Heart right ventricle (tissue), 16 donors: ENCODE measurements around the gene ULK4. TPM values are rescaled to one million over a fixed set of nuclear protein-coding genes. Genes with fewer than 3 reads are reported as not detected.

ENCODE experiments used
- ATAC-seq, 8 donors: fragments of 200-7000 bp; cut with Tn5 transposase; one replicate each; pipeline ENCODE4 v1.9.1; 2020; ENCODE audit warnings: mild to moderate bottlenecking in 8 of 8, moderate library complexity in 8 of 8, moderate number of reproducible peaks in 1 of 8
- DNase-seq, 2 donors: peaks; one replicate each; pipeline ENCODE4 v3.0.0-alpha.2; 2020
- H3K27ac ChIP-seq, 10 donors: fragments of 200-600 bp; sonication (generic) in 2 of 10; one replicate each; pipeline versions ENCODE4 v1.5.0 to v1.8.0; 2020 to 2022; ENCODE audit warnings: mild to moderate bottlenecking in 3 of 10
- H3K27me3 ChIP-seq, 7 donors: fragments of 200-600 bp; one replicate each; pipeline ENCODE4 v1.8.0; 2021 to 2022; ENCODE audit warnings: mild to moderate bottlenecking in 2 of 7
- H3K36me3 ChIP-seq, 9 donors: fragments of 200-600 bp; sonication (generic) in 1 of 9; one replicate each; pipeline versions ENCODE4 v1.5.0 to v1.8.0; 2020 to 2022; ENCODE audit warnings: mild to moderate bottlenecking in 2 of 9
- H3K4me1 ChIP-seq, 9 donors: fragments of 200-600 bp; sonication (generic) in 1 of 9; one replicate each; pipeline versions ENCODE4 v1.5.0 to v1.8.0; 2020 to 2022; ENCODE audit warnings: mild to moderate bottlenecking in 4 of 9
- H3K4me3 ChIP-seq, 10 donors: fragments of 200-600 bp; sonication (generic) in 2 of 10; one replicate each; pipeline versions ENCODE4 v1.5.0 to v1.8.0; 2020 to 2022; ENCODE audit warnings: mild to moderate bottlenecking in 7 of 10, moderate library complexity in 2 of 10
- H3K9me3 ChIP-seq, 11 donors: fragments of 200-600 bp in 10 of 11; sonication (generic) in 2 of 11; one replicate each; pipeline versions ENCODE4 v1.5.0 to v1.8.0; 2013 to 2022; ENCODE audit warnings: mild to moderate bottlenecking in 2 of 11, control low read depth in 1 of 11, moderate library complexity in 1 of 11
- WGBS, 2 donors: extraction: QIAGEN DNeasy Blood & Tissue Kit; methylation state at CpG; one replicate each; pipeline ENCODE4 v1.1.7; 2013; ENCODE audit warnings: inconsistent platforms in 1 of 2; 5-methylcytosine and 5-hydroxymethylcytosine counted together
- intact Hi-C, 10 donors: fragments of 100-400 bp; cut with DNase I; formaldehyde crosslinking; loops; one replicate each; pipeline versions ENCODE4 v1.11.1 to v1.14.2; 2022
- polyA plus RNA-seq, 2 donors: library from polyadenylated mRNA; stranded (reverse); fragments of 200-250 nt; gene quantifications; one replicate each; pipeline ENCODE4 v1.2.3, GENCODE V29; 2013
- total RNA-seq, 10 donors: library from RNA; stranded (reverse); fragmentation: NEBNext Ultra II Directional in 3 of 10; extraction: Animal tissue kit (Norgen Biotek cat#: 25700) in 3 of 10; gene quantifications; one replicate each; pipeline versions ENCODE4 v1.2.1 to v1.2.4, GENCODE V29; 2021 to 2023
- TF ChIP-seq, protein P1 (sequence below), 9 donors: fragments of 200-600 bp; sonication (generic) in 2 of 9; IDR thresholded peaks; one replicate each; pipeline versions ENCODE4 v1.5.0 to v1.8.0; 2021 to 2022; ENCODE audit warnings: antibody characterized with exemption in 9 of 9, mild to moderate bottlenecking in 5 of 9, moderate library complexity in 1 of 9
- donor health status: Arrhythmogenic right ventricular cardiomyopathy.
- donor health status: ischemic (EF 13 %, LVEDD 7.1; RV severe dilation, severe dysfunction).
- donor health status: healthy with polysubstance abuse.
- donor health status: DM: no; HTN: yes; CAD: no.
- donor health status: DM: no; HTN: no; CAD: no.
- donor health status: ischemic (EF 25% LVEDD 6.9; RV normal size, moderate dysfunction).
- donor health status: ischemic (EF 25% LVEDD 5.7; RV mildly dilated, moderate dysfunction).
- donor health status: healthy.
- donor health status: DM: yes; HTN: yes; CAD: no.
- donor health status: Ischemic cardiomyopathy.
- donor health status: ischemic (EF 35%, LVEDD 5.7; RV mildly dilated, moderate dysfunction).
- donor health status: nonischemic (EF 11% LVEDD 7.7; RV severe dilation, severe dysfunction).
- donor health status: DM: yes; HTN: yes; CAD: no.
- donor health status: PGD.
- donor health status: ischemic (EF 29% LVEDD 5.4; RV normal size, mild dysfunction).
- donor health status: nonischemic (EF 23%, LVEDD 6.1; RV moderate dilation, normal function).

The ULK4 gene
- total and polyA plus RNA-seq, 12 donors, result 1.4 to 11.4 (median 2.6) TPM

DNA sequence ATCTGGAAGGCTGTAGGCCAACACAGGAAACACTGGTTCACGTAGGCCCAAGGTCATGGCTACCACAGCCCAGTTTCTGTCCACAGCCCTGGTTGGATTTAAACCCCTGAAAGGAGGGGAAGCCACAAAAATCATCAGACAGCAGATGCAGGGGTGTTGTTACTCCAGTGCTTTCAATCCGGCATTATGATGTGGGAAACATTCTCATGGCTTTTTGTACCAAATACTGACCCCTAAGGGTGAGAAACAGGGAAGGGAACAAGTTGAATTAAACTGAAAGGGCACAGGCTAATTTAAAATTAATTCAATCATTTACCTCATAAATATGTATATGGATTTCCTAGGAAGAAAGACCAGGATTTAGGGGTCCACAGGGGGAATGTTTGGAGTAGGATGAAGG, 387.0 kb downstream of the ULK4 start:
- peak overlapping the region in 1 of 10 donors; percentile 48 for H3K27ac ChIP-seq

DNA sequence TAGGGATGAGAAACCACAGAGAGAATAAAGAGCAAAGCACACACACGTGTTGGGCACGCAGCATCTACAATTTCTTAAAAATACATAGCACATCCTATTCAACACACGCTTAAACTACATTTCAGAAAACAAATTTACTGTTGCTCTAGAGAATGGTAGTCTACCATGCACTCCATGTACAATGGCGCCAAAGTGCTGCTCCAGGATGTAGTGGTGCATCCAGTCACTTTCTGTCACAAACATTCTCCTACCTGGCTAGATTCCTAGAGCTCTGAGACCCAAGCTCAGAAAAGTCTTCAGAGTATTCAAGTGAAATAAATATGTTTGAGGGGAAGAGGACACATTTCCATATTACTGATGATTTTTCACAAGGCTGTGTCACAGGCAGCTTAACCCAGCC, 388.3 kb downstream of the ULK4 start:
- no peak for ATAC-seq
- Histone ChIP-seq H3K27me3 (no peaks in the 10 kb centered on the region), H3K27ac (no peak overlapping the region), H3K9me3 (no peaks in the 10 kb centered on the region), H3K4me3 (no peak overlapping the region), H3K36me3 (no peaks in the 10 kb centered on the region), H3K4me1 (peaks cover 0 to 24% (median 8%) of the 10 kb centered on the region in 9 donors)
- WGBS, 2 donors, result 97 to 99% methylated on average over 4 of the region's 4 CpGs
- DNase-seq, result no peak
- intact Hi-C loops, result loop anchor here in 1 of 10 donors (10.0 kb wide), 1 partner anchor 989 kb away; no protein-coding TSS in a partner anchor
- TF ChIP-seq, protein P1, sequence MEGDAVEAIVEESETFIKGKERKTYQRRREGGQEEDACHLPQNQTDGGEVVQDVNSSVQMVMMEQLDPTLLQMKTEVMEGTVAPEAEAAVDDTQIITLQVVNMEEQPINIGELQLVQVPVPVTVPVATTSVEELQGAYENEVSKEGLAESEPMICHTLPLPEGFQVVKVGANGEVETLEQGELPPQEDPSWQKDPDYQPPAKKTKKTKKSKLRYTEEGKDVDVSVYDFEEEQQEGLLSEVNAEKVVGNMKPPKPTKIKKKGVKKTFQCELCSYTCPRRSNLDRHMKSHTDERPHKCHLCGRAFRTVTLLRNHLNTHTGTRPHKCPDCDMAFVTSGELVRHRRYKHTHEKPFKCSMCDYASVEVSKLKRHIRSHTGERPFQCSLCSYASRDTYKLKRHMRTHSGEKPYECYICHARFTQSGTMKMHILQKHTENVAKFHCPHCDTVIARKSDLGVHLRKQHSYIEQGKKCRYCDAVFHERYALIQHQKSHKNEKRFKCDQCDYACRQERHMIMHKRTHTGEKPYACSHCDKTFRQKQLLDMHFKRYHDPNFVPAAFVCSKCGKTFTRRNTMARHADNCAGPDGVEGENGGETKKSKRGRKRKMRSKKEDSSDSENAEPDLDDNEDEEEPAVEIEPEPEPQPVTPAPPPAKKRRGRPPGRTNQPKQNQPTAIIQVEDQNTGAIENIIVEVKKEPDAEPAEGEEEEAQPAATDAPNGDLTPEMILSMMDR (IDR thresholded peaks at IDR 0.05), result no peak

More for the DNA sequence above, 387.0 kb downstream of the ULK4 start:
- peak in 4 of 8 donors; percentile 14 to 54 (median 43) for ATAC-seq
- intact Hi-C loops, result loop anchor here in 1 of 10 donors (10.0 kb wide), 1 partner anchor 990 kb away; no protein-coding TSS in a partner anchor
- WGBS, 2 donors, result 35 to 46% methylated on average over 2 of the region's 2 CpGs
- DNase-seq, result no peak
- H3K27me3 ChIP-seq, result no peaks in the 10 kb centered on the region
- no peak overlapping the region for H3K4me3 ChIP-seq
- H3K9me3 ChIP-seq, result no peaks in the 10 kb centered on the region
- H3K36me3 ChIP-seq, result no peaks in the 10 kb centered on the region
- peaks cover 0 to 24% (median 8%) of the 10 kb centered on the region in 9 donors for H3K4me1 ChIP-seq
- TF ChIP-seq, protein P1 (IDR thresholded peaks at IDR 0.05), result peak in 4 of 9 donors; percentile 15 to 37 (median 23)

DNA sequence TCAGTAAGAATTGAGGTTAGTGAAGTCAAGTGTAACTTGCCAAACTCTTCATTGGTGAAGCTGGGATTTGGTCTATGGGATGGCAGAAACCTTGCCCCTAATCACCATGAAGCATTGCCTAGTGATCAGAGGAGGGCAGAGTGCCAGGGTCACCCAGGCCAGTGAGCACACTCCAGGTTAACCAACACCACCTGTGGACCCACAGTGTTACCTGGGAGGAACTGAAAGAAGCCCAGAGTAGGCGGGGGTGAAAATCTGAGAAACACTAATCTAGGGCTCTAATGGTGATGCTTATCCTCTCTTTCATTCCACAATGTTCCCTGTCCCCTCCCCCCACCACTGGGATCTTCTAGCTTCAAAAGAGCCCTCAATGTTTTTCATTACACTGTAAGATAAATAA, 389.8 kb downstream of the ULK4 start:
- TF ChIP-seq, protein P1 (IDR thresholded peaks at IDR 0.05), result no peak
- no peaks in the 10 kb centered on the region for H3K36me3 ChIP-seq
- DNase-seq (no peak), ATAC-seq (no peak)
- H3K4me3 ChIP-seq, result no peak overlapping the region
- 94 to 97% methylated on average over 1 of the region's 1 CpG for WGBS, 2 donors
- no peaks in the 10 kb centered on the region for H3K9me3 ChIP-seq
- intact Hi-C loops, result loop anchor here in 1 of 10 donors (10.0 kb wide), 1 partner anchor 987 kb away; no protein-coding TSS in a partner anchor
- H3K27ac ChIP-seq, result no peak overlapping the region
- peaks cover 0 to 24% (median 8%) of the 10 kb centered on the region in 9 donors for H3K4me1 ChIP-seq
- no peaks in the 10 kb centered on the region for H3K27me3 ChIP-seq

DNA sequence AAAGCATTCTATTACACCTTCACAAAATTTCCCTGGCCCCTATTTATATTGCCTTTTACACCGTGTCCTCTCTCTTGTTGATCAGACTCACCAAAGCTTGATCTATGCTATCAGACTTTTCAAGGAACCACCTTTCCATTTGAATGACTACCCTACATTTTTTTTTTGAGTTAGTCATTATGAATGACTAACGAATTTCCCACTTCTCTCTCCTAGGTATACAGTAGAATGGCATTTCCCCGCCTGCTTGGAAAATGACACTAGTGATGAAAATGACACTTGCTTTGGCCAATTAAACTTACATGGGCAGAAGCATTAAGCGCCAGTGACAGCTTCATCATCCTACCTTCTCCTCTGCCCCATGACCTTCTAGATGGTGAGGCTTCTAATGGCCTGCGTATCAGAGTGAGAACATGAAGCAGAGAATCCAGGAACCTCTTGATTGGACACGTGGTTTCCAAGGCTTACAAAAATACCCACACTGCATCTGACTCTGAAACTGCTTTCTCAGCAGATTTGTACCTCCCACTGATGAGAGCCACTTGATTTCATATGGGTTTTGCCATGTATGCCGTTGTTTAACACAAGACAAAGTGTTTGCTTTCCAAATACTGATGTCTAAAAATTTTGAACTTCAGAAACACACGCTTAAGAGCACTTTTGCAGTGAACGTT, 392.1 kb downstream of the ULK4 start:
- Histone ChIP-seq H3K9me3 (no peaks in the 10 kb centered on the region), H3K4me3 (no peak overlapping the region), H3K27ac (no peak overlapping the region), H3K36me3 (no peaks in the 10 kb centered on the region), H3K4me1 (peaks cover 0 to 7% (median 0%) of the 10 kb centered on the region in 9 donors), H3K27me3 (no peaks in the 10 kb centered on the region)
- intact Hi-C loops, result loop anchor here in 1 of 10 donors (10.0 kb wide), 1 partner anchor 985 kb away; no protein-coding TSS in a partner anchor
- ATAC-seq, result no peak
- 94 to 95% methylated on average over 9 of the region's 9 CpGs for WGBS, 2 donors
- no peak for DNase-seq
- TF ChIP-seq, protein P1 (IDR thresholded peaks at IDR 0.05), result no peak
